HepG2 (cell line): ENCODE data around the gene RGS19. TPM values are rescaled to one million over a fixed set of nuclear protein-coding genes. Genes with fewer than 3 reads are reported as not detected.

Source experiments
- ARNT2 ChIP-seq: sonication (generic); formaldehyde crosslinking; IDR thresholded peaks from 2 replicates; pipeline ENCODE4 v1.8.0; 2022; ENCODE audit warnings: mild to moderate bottlenecking, low read depth, missing genetic modification reagents, moderate library complexity
- ATF7-NPFF ChIP-seq: sonication (generic); formaldehyde crosslinking; IDR thresholded peaks from 2 replicates; pipeline ENCODE4 v1.8.1; 2023; ENCODE audit warnings: mild to moderate bottlenecking, low read depth, missing genetic modification reagents, moderate library complexity
- CBX2 ChIP-seq, 2 experiments: fragments of 200-600 bp in 1 of 2; sonication (generic); formaldehyde crosslinking in 1 of 2; IDR thresholded peaks; 2 replicates each; pipeline versions ENCODE4 v1.7.0 to v1.8.1; 2018 to 2022; ENCODE audit warnings: low read depth in 2 of 2, low read length in 1 of 2, mild to moderate bottlenecking in 1 of 2, missing genetic modification reagents in 1 of 2
- CHCHD3 ChIP-seq: sonication (generic); formaldehyde crosslinking; IDR thresholded peaks from 2 replicates; pipeline ENCODE4 v1.8.0; 2022; ENCODE audit warnings: mild to moderate bottlenecking, missing genetic modification reagents, moderate library complexity
- EP300 ChIP-seq, 3 experiments: sonication (generic) in 1 of 3; formaldehyde crosslinking in 1 of 3; IDR thresholded peaks; 2 replicates each; pipeline versions ENCODE4 v1.5.1 to v1.6.1; 2011 to 2020; ENCODE audit warnings: low read depth in 2 of 3, low read length in 2 of 3, borderline replicate concordance in 1 of 3, improper control_type of control experiment in 1 of 3, mild to moderate bottlenecking in 1 of 3, missing genetic modification reagents in 1 of 3, moderate library complexity in 1 of 3
- MLXIP ChIP-seq: sonication (generic); formaldehyde crosslinking; IDR thresholded peaks from 2 replicates; pipeline ENCODE4 v1.9.0; 2021; ENCODE audit warnings: missing genetic modification reagents, borderline replicate concordance
- NONO ChIP-seq, 2 experiments: fragments of 450-650 bp in 1 of 2; sonication (generic) in 1 of 2; formaldehyde crosslinking in 1 of 2; IDR thresholded peaks in 1 of 2; conservative IDR thresholded peaks in 1 of 2; 2 replicates each; pipeline versions ENCODE4 v1.6.1 to v1.8.0; 2017 to 2022; ENCODE audit warnings: mild to moderate bottlenecking in 1 of 2, missing genetic modification reagents in 1 of 2, moderate library complexity in 1 of 2
- PREB ChIP-seq: sonication (generic); formaldehyde crosslinking; IDR thresholded peaks from 2 replicates; pipeline ENCODE4 v1.4.0; 2020; ENCODE audit warnings: missing genetic modification reagents
- RCOR2 ChIP-seq: IDR thresholded peaks from 2 replicates; pipeline ENCODE4 v1.6.1; 2016; ENCODE audit warnings: missing biosample characterization, missing genetic modification reagents
- RFX3 ChIP-seq: IDR thresholded peaks from 2 replicates; pipeline ENCODE4 v1.6.1; 2016; ENCODE audit warnings: missing biosample characterization, missing genetic modification reagents
- SMC3 ChIP-seq: IDR thresholded peaks from 2 replicates; pipeline ENCODE4 v1.6.1; 2011; ENCODE audit warnings: low read length, improper control_type of control experiment
- SRSF9 ChIP-seq: fragments of 200-400 bp; formaldehyde crosslinking; IDR thresholded peaks from 2 replicates; pipeline ENCODE4 v1.6.1; 2018; ENCODE audit warnings: borderline replicate concordance, mild to moderate bottlenecking, low read depth, low read length; ENCODE audit not compliant: insufficient read depth, poor library complexity, severe bottlenecking
- TEAD2 ChIP-seq: sonication (generic); formaldehyde crosslinking; IDR thresholded peaks from 2 replicates; pipeline ENCODE4 v1.9.0; 2021; ENCODE audit warnings: missing genetic modification reagents
- ZNF18 ChIP-seq: sonication (generic); formaldehyde crosslinking; IDR thresholded peaks from 2 replicates; pipeline ENCODE4 v1.8.0; 2022; ENCODE audit warnings: mild to moderate bottlenecking, missing genetic modification reagents; ENCODE audit not compliant: insufficient replicate concordance
- ZNF230 ChIP-seq: sonication (generic); formaldehyde crosslinking; IDR thresholded peaks from 2 replicates; pipeline ENCODE4 v1.4.0; 2020; ENCODE audit warnings: mild to moderate bottlenecking, missing genetic modification reagents
- ZNF720 ChIP-seq: sonication (generic); formaldehyde crosslinking; IDR thresholded peaks from 2 replicates; pipeline ENCODE4 v1.4.0; 2020; ENCODE audit warnings: missing genetic modification reagents
- ZNF839 ChIP-seq: sonication (generic); formaldehyde crosslinking; IDR thresholded peaks from 2 replicates; pipeline ENCODE4 v1.4.0; 2020; ENCODE audit warnings: missing genetic modification reagents, mild to moderate bottlenecking, borderline replicate concordance
- polyA plus RNA-seq, 8 experiments: library from polyadenylated mRNA; depleted of rRNA in 3 of 8; stranded (reverse) in 7 of 8; unstranded in 1 of 8; fragments of >200 nt; fragmentation: Illumina TruSeq in 4 of 8; extraction: Trizol in 4 of 8; gene quantifications; 2 replicates each; pipeline versions ENCODE4 v1.2.1 to v1.2.3, GENCODE V29; 2011 to 2016; ENCODE audit warnings: low read depth in 4 of 8, missing spikeins in 1 of 8, mixed read lengths in 1 of 8; ENCODE audit not compliant: insufficient read depth in 1 of 8
- total RNA-seq, 5 experiments: library from RNA; depleted of rRNA; stranded (reverse); fragments of >200 nt; fragmentation: Illumina TruSeq; extraction: Trizol; gene quantifications; 2 replicates each; pipeline ENCODE4 v1.2.3, GENCODE V29; 2016; ENCODE audit warnings: low read depth in 1 of 5
- TF ChIP-seq, protein P1 (sequence below): sonication (generic); formaldehyde crosslinking; IDR thresholded peaks from 2 replicates; pipeline ENCODE4 v1.5.0; 2020; ENCODE audit warnings: missing genetic modification reagents
- TF ChIP-seq, protein P2 (sequence below): sonication (generic); formaldehyde crosslinking; IDR thresholded peaks from 2 replicates; pipeline ENCODE4 v1.4.0; 2020; ENCODE audit warnings: missing genetic modification reagents

The RGS19 gene
- total and polyA plus RNA-seq, 2 of the 13 experiments (the other 11 are each of a cell fraction or from before 2014, with no cell fraction given) = 10.7 to 11.9 TPM

DNA sequence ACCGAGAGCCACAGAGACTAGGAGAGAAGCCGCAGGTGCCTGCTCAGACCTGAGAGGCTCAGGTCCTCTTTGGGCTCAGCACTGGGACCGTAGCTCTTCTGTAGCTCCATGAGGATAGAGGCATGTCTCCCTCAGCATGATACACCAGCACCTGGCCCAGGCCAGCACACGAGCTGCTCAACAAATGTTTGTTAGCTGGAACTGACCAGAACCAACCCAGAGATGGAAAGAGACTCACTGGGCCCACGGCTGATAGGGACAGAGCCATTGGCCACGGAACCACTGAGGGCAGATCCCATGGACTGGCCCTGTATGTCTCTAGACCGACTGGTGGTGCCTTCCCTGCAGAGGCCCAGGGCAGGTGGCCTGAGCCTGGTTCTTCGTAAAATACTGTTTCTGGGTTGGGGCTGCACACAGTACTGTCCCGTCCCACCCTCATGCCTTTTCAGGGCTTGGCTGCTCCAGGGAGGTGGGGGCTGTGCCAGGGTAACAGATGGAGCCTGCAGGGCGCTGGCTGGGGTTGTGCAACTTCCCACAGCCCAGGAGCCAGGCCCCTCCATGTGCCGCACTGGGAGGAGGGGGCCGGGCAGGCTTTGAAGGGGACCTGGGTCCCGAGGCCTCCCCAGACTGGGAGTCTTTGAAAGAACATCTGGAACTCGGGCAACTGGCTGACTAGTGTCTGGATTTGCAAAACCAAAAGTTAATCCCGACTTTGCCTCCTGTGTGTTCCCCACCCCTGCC, 38.1 kb downstream of the RGS19 start (continued):
- TF ChIP-seq SRSF9 = no peak
- TF ChIP-seq RFX3 (CRISPR knock-in tag) = 0 out of 2 replicates have a peak, but pooled peaks have one; percentile 34
- TF ChIP-seq EP300 (IDR thresholded peaks at IDR 0.05; ENCODE audit: low read depth in 2 of 2, low read length in 2 of 2) = no peak; a peak in 1 of 4 replicates
- TF ChIP-seq EP300 (CRISPR knock-in tag; IDR thresholded peaks at IDR 0.05; ENCODE audit: borderline replicate concordance) = peak; percentile 68
- TF ChIP-seq ZNF839 (CRISPR knock-in tag) = no peak
- TF ChIP-seq, protein P1, sequence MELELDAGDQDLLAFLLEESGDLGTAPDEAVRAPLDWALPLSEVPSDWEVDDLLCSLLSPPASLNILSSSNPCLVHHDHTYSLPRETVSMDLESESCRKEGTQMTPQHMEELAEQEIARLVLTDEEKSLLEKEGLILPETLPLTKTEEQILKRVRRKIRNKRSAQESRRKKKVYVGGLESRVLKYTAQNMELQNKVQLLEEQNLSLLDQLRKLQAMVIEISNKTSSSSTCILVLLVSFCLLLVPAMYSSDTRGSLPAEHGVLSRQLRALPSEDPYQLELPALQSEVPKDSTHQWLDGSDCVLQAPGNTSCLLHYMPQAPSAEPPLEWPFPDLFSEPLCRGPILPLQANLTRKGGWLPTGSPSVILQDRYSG (CRISPR knock-in tag) = 0 out of 2 replicates have a peak, but pooled peaks have one; percentile 58
- TF ChIP-seq, protein P2, sequence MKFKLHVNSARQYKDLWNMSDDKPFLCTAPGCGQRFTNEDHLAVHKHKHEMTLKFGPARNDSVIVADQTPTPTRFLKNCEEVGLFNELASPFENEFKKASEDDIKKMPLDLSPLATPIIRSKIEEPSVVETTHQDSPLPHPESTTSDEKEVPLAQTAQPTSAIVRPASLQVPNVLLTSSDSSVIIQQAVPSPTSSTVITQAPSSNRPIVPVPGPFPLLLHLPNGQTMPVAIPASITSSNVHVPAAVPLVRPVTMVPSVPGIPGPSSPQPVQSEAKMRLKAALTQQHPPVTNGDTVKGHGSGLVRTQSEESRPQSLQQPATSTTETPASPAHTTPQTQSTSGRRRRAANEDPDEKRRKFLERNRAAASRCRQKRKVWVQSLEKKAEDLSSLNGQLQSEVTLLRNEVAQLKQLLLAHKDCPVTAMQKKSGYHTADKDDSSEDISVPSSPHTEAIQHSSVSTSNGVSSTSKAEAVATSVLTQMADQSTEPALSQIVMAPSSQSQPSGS = 0 out of 2 replicates have a peak, but pooled peaks have one; percentile 47
- TF ChIP-seq TEAD2 = no peak
- peak; percentile 84 for TF ChIP-seq ATF7-NPFF (CRISPR knock-in tag)
- TF ChIP-seq PREB (CRISPR knock-in tag) = no peak
- no peak for TF ChIP-seq MLXIP (CRISPR knock-in tag)
- TF ChIP-seq CHCHD3 (CRISPR knock-in tag) = peak; percentile 89
- no peak for TF ChIP-seq NONO (IDR thresholded peaks at IDR 0.05)
- TF ChIP-seq NONO (CRISPR knock-in tag; conservative IDR thresholded peaks at IDR 0.05) = peak; percentile 58
- TF ChIP-seq SMC3 = no peak
- TF ChIP-seq RCOR2 (CRISPR knock-in tag) = no peak
- TF ChIP-seq ZNF230 (CRISPR knock-in tag) = 0 out of 2 replicates have a peak, but pooled peaks have one; percentile 70
- no peak for TF ChIP-seq CBX2 (IDR thresholded peaks at IDR 0.05; ENCODE audit: low read depth, low read length)
- 0 out of 2 replicates have a peak, but pooled peaks have one; percentile 55 for TF ChIP-seq CBX2 (CRISPR knock-in tag; IDR thresholded peaks at IDR 0.05; ENCODE audit: low read depth)
- TF ChIP-seq ZNF18 (CRISPR knock-in tag) = no peak
- peak; percentile 90; the same call in 1 of the 2 replicates for TF ChIP-seq ARNT2 (CRISPR knock-in tag)
- no peak for TF ChIP-seq ZNF720 (CRISPR knock-in tag)
